Measurements from ENCODE around the gene FRMD4A.
"Not testable (repeated sequence)": the region's sequence is repeated elsewhere in the genome, so short reads cannot be mapped to it uniquely, and the experiment has no call there.

Gene FRMD4A

DNA sequence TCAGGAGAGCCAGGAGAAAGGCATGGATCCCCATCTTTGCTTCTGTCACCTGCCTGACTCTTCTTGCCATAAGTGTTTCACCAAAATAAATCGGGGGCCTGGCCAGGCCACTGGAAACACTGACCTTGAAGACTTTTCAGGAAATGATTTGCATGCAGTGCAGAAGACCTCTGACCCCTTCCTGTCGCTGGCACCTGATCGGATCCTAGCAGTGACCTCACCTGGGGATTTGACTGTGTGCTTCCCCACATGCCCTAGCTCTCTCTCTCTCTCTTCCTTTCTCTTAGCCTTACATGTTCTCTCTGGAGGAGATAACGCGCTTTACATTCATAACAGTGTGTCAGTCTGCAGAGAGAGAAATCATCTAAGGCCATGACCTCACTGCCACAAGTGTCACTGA is 500.9 kb downstream of the FRMD4A start:
- DNase-seq, result no peak

GRCh38 chr10:13828284-13828683 is 502.4 kb downstream of the FRMD4A start:
- DNase-seq, result not testable (repeated sequence)

DNA sequence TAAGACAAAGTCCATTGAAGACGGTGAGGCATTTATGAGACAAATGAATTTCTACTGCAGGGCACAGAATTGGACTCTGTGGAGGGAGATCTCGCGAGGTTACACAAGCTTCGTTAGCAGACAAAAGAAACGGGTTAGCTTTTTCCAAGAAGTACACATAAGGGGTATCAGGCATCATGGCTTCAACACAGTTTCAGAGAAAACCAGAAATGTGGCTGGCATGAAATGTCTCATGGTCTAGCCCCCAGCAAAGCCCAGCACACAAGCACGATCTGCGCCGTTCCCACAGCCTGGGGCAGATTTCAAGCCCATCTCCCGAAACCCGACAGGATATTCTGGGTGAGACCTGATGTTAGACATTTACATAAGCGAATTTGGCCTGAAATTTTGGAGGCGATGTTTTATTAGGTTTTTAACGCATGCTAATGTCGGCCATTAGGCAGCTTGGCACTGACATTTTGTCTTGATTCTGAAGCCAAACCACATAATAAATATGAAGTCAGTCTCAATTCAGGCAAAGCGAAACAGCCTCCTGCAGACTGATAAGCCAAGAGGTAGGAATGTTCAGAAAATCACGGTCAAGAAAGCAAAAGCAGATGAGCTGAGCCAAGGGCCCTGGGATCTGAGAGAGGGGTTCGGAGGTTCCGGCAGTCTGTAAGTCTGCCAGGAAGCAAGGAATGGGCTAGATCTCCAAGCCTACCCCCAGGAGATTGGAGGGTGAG is 503.5 kb downstream of the FRMD4A start:
- DNase-seq, result no peak

DNA sequence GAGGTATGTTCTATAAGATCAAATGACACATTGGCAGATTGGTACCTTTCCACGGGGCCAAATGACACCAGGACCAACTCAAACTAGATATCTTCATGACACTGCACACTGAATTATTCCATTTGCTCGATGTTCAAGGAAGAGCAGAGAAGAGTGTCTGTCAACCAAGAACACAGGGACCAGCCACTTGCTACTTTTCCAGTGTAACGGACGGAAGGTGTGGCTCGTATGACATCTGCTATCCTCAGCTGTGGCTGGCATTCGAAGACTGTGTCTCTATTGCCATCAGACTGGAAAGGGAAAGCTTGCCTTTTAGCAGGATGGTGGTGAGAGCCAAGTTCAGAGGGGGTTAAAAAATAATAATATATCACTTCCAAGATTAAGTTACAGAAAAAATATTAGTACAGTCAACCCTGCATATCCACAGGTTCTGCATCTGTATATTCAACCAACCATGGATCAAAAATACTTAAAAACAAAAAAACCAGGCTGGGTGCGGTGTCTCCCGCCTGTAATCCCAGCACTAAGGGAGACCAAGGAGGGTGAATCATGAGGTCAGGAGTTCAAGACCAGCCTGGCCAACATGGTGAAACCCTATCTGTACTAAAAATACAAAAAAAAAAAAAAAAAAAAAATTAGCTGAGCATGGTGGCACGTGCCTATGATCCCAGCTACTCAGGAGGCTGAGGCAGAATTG is 506.9 kb downstream of the FRMD4A start:
- no peak for DNase-seq

DNA sequence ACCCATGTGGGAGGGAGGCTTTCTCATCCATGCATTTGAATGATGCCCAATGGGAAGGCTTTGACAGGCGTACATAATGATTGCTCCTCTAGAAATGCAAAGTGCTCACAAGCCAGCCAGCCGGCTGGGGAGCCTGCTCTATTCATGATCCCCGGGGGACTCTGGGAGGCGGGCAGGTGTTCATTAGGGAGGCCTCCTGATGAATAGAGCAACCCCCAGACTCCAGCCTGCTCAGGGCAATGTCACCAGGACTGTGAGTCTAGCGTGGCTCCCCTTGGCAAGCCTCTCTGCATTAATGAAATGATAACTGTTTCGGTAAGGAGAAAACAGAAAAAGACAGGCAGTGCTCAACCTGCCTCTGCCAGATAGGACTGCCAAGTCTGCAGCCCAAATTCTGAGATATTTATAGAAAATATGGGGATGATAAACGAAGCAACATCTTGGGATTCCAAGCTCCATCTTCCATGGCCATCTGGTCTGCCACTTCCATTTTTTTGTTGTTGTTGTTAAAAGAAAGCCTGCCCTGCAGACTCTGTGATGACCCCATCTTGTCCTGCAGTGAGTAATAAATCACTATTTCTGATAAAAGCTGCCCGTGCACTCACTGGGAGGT is 507.5 kb downstream of the FRMD4A start:
- DNase-seq, result no peak

DNA sequence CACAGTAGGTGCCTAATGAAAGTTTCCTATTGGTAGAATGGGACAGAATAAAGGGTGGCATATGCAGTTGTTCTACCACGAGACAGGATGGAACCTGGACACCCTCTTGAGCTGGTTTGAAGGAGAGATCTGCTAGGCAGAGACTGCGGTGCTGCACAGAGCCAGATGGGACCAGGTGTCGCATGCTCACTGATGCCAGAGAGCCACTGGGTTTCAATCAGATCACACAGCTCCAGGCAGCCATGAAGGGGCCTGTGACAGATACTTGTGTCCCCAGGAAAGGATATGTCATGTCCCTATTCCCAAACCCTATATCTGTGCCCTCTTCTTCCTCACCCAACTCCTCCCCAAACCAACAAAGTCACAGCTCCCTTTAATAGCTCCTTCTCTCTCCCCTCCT is 508.2 kb downstream of the FRMD4A start:
- no peak for DNase-seq

- no peak for DNase-seq
Observed at GRCh38 chr10:13820964-13821337, 509.8 kb downstream of the FRMD4A start.

- DNase-seq, result no peak
Observed at GRCh38 chr10:13820119-13820963, 510.4 kb downstream of the FRMD4A start.

DNA sequence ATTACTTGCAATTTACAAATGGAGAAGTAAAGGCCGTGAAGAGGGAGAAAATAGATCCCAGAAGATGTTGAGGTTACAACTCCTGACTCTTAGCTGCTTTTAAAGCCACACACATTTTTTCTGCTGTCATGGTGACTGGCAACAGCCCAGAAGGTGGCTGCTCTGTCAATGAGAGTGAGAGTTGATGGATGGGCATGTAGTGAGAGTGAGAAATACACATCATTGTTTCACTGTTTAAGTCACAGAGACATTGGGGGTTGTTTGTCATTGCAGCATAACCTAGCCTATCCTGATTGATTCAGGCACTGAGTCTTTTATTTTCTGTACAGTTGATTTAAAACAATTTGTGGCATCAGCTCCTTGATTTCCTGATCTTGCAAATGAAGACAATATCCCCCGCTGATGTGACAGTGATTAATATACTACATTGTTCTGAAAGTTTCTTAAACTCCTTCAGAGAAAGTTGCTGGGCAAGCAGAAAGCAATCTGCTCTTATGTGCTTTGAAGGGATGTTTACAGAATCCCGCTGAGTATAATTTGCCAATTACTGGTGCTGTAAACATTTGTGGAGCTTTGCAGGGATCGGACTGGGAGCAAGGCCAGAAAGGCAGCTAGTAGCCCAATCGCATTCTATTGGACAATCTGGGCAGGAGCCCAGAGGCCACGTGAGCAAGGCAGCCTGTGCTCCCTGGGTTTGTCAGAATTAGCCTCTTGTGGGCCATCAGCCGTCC is 514.4 kb downstream of the FRMD4A start:
- no peak for DNase-seq

GRCh38 chr10:13815756-13816155 is 515.0 kb downstream of the FRMD4A start:
- no peak for DNase-seq

- DNase-seq, result no peak
Observed at GRCh38 chr10:13813550-13813949, 517.2 kb downstream of the FRMD4A start.

- no peak for DNase-seq
Observed at GRCh38 chr10:13812804-13813203, 517.9 kb downstream of the FRMD4A start.

DNA sequence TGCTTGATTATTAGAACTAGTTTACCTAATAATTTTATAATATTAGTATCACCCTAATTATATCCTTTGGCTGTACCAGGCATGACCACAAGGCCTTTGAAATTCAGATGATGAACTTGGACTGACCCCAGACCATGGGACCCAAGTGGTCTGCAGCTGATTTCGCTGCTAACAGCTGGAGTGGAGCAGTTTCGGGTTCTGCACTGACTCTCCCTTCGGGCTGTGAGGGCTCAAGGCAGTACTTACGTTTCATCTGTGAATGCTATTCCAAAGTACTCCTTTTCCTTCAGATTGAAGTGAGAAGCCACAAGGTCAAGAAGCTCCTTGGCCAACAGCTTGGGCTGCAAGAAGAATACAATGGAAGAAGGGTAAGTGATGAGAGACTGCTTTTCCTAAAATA is 520.2 kb downstream of the FRMD4A start:
- no peak for DNase-seq

DNA sequence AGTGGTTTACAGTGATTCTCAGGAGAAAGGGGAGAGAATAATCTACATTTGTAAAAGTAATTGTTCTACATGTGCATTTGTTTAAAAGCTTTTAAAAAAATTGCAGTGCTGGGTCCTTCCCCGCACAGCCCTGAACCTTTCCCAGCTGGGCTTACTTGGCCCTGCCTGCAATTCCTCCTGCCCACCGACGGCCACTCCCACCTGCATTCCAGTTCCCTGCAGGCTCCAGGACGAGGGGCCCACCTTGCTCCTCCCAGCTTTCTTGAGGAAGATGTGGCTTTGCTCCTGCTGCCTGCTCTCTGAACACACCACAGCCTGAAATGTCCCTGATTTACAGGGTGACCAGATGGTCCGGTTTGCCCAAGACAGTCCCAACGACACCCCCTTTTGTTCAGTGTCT is 521.3 kb downstream of the FRMD4A start:
- DNase-seq, result no peak

GRCh38 chr10:13808556-13809391 is 522.0 kb downstream of the FRMD4A start:
- no peak for DNase-seq

- no peak for DNase-seq
Observed at GRCh38 chr10:13806419-13806818, 524.3 kb downstream of the FRMD4A start.

DNA sequence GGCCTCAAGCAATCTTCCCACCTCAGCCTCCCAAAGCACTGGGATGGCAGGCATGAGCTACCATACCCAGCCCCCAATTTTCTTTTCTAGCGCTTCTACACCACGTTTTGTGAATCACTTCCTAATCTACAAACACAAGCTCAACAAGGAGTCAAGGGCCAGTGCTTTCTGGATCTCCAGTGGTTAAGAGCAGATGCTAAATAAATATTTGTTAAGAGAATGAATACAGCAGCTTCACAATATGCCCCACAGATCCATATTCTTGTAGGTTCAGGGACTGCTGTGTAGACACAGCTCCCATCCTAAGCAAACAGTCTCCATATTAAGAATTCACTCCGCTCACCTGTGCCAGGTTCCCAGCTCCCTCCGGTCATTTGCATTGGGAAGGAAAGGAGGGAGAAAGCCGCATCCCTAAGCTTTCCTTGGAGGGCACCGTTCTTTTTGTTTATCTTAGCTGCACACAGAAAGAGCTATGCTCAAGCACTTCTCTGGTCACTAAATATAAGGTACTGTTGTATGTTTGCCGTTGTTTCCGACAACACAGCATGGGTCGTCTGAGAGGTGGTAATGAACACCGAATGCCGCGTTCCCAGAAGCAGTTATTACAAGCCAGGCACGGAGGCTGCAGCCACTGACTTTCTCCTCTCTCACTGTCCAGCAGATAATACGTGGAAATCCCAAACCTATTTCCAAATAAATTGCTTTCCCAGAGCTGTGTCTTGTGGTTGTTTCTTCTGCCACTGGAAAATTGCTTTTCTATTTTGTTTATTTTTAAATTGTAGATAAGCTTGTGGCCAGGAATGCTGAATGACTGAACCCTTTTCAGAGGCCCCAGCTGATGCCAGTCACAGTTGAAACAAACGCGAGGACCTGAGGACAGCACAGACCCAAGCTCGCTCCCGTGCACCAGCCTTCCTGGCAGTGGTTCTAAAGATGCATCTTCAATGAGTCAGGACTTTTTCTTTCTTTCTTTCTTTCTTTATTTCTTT is 526.9 kb downstream of the FRMD4A start:
- DNase-seq, result no peak

DNA sequence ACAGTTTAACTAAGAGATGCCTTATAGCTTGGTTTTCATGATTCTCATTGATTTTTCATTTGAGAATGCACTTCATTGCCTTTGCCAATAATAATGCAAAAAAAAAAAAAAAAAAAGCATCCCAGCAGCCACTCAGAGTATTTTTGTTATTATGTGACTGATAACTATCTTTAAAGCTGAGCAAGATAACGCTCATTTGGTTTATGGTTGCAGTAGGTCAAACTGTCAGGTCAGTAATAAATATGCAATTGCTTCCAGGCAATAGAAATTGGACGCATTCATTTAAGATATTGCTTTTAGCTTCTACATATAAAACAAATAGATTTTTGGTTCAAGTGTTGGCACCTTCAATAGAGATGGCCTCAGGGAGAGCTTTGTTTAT is 528.8 kb downstream of the FRMD4A start:
- no peak for DNase-seq

DNA sequence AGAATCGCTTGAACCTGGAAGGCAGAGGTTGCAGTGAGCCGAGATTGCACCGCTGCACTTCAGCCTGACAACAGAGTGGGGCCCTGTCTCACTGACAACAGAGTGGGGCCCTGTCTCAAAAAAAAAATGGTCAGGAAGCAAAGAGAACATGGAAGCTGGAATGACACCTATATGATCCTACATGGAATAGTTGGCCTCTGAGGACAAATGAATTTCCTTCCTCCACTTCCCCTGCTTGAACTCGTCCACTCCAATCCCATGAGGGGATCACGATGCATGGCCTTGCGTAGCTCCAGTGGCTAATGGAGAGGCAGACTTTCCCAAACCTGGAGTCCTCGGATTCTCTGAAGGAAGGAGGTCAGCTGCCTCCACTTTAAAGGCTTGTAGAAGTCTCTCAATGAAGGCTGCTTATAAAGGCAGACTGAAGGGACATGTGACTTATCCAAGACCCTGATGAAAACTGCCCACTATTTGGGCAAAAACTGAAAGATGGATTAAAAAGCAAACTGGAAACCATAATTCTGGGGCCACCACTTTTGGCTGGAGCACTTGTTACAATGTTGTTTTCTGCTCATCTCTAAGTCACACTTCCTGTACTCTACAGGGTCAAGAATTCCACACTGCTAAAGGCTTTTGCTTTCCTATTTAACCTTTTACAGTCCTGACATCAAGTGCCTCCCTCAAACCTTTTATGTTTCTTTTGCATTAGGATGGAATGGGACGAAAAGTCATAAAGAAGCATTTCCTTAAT is 529.4 kb downstream of the FRMD4A start:
- DNase-seq, result no peak

- no peak for DNase-seq
Observed at GRCh38 chr10:13797164-13797563, 533.6 kb downstream of the FRMD4A start.

All from amniotic stem cell (primary cell).